Measurements from ENCODE around the gene RFC1. TPM values are rescaled to one million over a fixed set of nuclear protein-coding genes. Genes with fewer than 3 reads are reported as not detected.
"Not testable (repeated sequence)": the region's sequence is repeated elsewhere in the genome, so short reads cannot be mapped to it uniquely, and the experiment has no call there.

Gene RFC1, protein sequence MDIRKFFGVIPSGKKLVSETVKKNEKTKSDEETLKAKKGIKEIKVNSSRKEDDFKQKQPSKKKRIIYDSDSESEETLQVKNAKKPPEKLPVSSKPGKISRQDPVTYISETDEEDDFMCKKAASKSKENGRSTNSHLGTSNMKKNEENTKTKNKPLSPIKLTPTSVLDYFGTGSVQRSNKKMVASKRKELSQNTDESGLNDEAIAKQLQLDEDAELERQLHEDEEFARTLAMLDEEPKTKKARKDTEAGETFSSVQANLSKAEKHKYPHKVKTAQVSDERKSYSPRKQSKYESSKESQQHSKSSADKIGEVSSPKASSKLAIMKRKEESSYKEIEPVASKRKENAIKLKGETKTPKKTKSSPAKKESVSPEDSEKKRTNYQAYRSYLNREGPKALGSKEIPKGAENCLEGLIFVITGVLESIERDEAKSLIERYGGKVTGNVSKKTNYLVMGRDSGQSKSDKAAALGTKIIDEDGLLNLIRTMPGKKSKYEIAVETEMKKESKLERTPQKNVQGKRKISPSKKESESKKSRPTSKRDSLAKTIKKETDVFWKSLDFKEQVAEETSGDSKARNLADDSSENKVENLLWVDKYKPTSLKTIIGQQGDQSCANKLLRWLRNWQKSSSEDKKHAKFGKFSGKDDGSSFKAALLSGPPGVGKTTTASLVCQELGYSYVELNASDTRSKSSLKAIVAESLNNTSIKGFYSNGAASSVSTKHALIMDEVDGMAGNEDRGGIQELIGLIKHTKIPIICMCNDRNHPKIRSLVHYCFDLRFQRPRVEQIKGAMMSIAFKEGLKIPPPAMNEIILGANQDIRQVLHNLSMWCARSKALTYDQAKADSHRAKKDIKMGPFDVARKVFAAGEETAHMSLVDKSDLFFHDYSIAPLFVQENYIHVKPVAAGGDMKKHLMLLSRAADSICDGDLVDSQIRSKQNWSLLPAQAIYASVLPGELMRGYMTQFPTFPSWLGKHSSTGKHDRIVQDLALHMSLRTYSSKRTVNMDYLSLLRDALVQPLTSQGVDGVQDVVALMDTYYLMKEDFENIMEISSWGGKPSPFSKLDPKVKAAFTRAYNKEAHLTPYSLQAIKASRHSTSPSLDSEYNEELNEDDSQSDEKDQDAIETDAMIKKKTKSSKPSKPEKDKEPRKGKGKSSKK
- total RNA-seq, result 10 to 100 TPM; 27.7 to 33.3 TPM

- Histone ChIP-seq H3K36me3 (no peaks in the 10 kb centered on the region), H3K27me3 (replicated peaks; ENCODE audit: insufficient read depth) (no peaks in the 10 kb centered on the region), H3K4me1 (replicated peaks) (no peaks in the 10 kb centered on the region), H3K27ac (peak within 1 kb of the TSS; percentile 84 to 86), H3K4me3 (peak within 1 kb of the TSS; percentile 82 to 85), H3K9me3 (no peaks in the 10 kb centered on the region)
- intact Hi-C loops (cut with DNase I), result loop anchor here (10.0 kb wide), 2 partner anchors 89 to 269 kb away; partner anchors contain the start of genes LIAS, RPL9 and SMIM14
- peak; percentile 89 for DNase-seq (ENCODE audit: low spot score)
- TF ChIP-seq CTCF (IDR thresholded peaks at IDR 0.05) (peak in 1 of 4 experiments; percentile 11), POLR2A (IDR thresholded peaks at IDR 0.05) (peak; percentile 53), POLR2AphosphoS5 (IDR thresholded peaks at IDR 0.05) (peak; percentile 96)
- 3% methylated on average over 59 of the region's 60 CpGs for WGBS
Observed at GRCh38 chr4:39365830-39366771, at the start of gene RFC1. Gene RFC1 (minus strand): TSS chr4:39366362. CDS start chr4:39366241, 121 bp downstream.

GRCh38 chr4:39415678-39416283 is 49.6 kb upstream of the RFC1 start:
- Histone ChIP-seq H3K4me3 (no peak overlapping the region), H3K9me3 (no peaks in the 10 kb centered on the region), H3K27me3 (replicated peaks; ENCODE audit: insufficient read depth) (no peaks in the 10 kb centered on the region), H3K4me1 (replicated peaks) (no peaks in the 10 kb centered on the region), H3K36me3 (no peaks in the 10 kb centered on the region), H3K27ac (no peak overlapping the region)
- intact Hi-C loops (cut with DNase I), result no loop called here
- TF ChIP-seq CTCF (IDR thresholded peaks at IDR 0.05) (no peak), POLR2A (IDR thresholded peaks at IDR 0.05) (no peak), POLR2AphosphoS5 (IDR thresholded peaks at IDR 0.05) (no peak)
- 80% methylated on average over 2 of the region's 2 CpGs for WGBS
- DNase-seq (ENCODE audit: low spot score), result no peak

GRCh38 chr4:39411561-39411960 is 45.4 kb upstream of the RFC1 start:
- H3K4me1 ChIP-seq (replicated peaks); DNase-seq (ENCODE audit: low spot score); H3K9me3 ChIP-seq; H3K27ac ChIP-seq; intact Hi-C loops (cut with DNase I); H3K27me3 ChIP-seq (replicated peaks; ENCODE audit: insufficient read depth); H3K36me3 ChIP-seq; H3K4me3 ChIP-seq: not testable (repeated sequence)
- 96% methylated on average over 8 of the region's 8 CpGs for WGBS

DNA sequence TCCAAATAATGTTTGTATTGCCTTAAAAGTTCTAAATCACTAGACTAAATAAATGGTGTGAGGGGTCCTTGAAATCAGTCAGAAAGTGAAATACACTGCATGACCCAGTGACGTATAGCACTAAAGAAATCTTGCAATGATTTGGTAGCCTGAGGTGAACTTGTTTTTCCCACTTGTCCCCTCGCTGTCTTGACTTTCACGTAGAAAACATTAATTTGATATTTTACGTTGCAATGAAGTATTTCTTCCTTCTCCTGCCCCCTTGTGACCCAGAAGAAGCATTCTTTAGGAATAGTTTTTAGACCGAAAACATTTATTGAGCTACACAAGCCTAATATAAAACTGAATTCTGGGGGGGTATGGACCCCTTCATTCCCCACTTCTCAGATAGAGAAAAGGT is 44.3 kb upstream of the RFC1 start:
- no peak for DNase-seq (ENCODE audit: low spot score)
- intact Hi-C loops (cut with DNase I), result no loop called here
- Histone ChIP-seq H3K9me3 (no peaks in the 10 kb centered on the region), H3K27ac (no peak overlapping the region), H3K36me3 (no peaks in the 10 kb centered on the region), H3K27me3 (replicated peaks; ENCODE audit: insufficient read depth) (no peaks in the 10 kb centered on the region), H3K4me1 (replicated peaks) (no peaks in the 10 kb centered on the region), H3K4me3 (no peak overlapping the region)
- 51% methylated on average over 5 of the region's 5 CpGs for WGBS
- TF ChIP-seq POLR2A (IDR thresholded peaks at IDR 0.05) (no peak), CTCF (IDR thresholded peaks at IDR 0.05) (no peak), POLR2AphosphoS5 (IDR thresholded peaks at IDR 0.05) (no peak)

All from prostate gland (tissue), 2 donors.